Measurements from ENCODE around the gene CHD2. TPM values are rescaled to one million over a fixed set of nuclear protein-coding genes. Genes with fewer than 3 reads are reported as not detected.

CHD2 gene
- total and polyA plus RNA-seq, 10 of the 15 experiments (the other 5 are each of a cell fraction or from before 2014, with no cell fraction given), result 38.1 to 94.7 (median 63.3) TPM

GRCh38 chr15:93057618-93058017 lies 157.5 kb downstream of the CHD2 start (continued):
- TF ChIP-seq BCLAF1 (IDR thresholded peaks at IDR 0.05) (no peak), CHD1 (IDR thresholded peaks at IDR 0.05; ENCODE audit: low read depth, low read length) (no peak)

- ChIA-PET SMC1A (ENCODE audit: uncharacterized antibody, unreplicated experiment) (interaction anchor here (1.2 kb wide), 1 partner anchor 33 kb away, joined by 3 read pairs; no protein-coding TSS in a partner anchor), RAD21 (ENCODE audit: unreplicated experiment) (no interaction called here), POLR2A (no interaction called here), CTCF (no interaction called here)
- DNase-seq (ENCODE audit: low read depth, low spot score) (no peak), FAIRE-seq (no peak), ATAC-seq (no peak)
- H3K4me3 ChIP-seq, result no peak overlapping the region
- H3K4me1 ChIP-seq (ENCODE audit: control insufficient read depth, insufficient read depth, low read length), result no peaks in the 10 kb centered on the region
- no peaks in the 10 kb centered on the region for H3K36me3 ChIP-seq (ENCODE audit: control insufficient read depth in 2 of 2, insufficient read depth in 2 of 2, low read length in 1 of 2)
- WGBS (ENCODE audit: insufficient coverage, insufficient replicate concordance, low lambda C conversion rate, missing lambda C conversion rate), result 3% methylated on average over 8 of the region's 8 CpGs
- no peaks in the 10 kb centered on the region; a peak in 2 of 4 replicates for H3K27me3 ChIP-seq (replicated peaks in 1 of 2; ENCODE audit: control insufficient read depth in 2 of 2, insufficient read depth in 2 of 2, low read length in 1 of 2)
- H4K20me1 ChIP-seq (ENCODE audit: control insufficient read depth, insufficient read depth), result no peaks in the 10 kb centered on the region
- H3K79me2 ChIP-seq (ENCODE audit: control insufficient read depth, insufficient read depth, low read length), result no peaks in the 10 kb centered on the region
- H3K9me3 ChIP-seq (replicated peaks; ENCODE audit: control insufficient read depth, insufficient read depth, low read length), result no peaks in the 10 kb centered on the region
- in situ Hi-C loops (cut with MboI) (no loop called here), intact Hi-C loops (cut with micrococcal nuclease; ENCODE audit: unreplicated experiment) (no loop called here)
- H3K9ac ChIP-seq (ENCODE audit: control insufficient read depth, insufficient read depth, low read length), result no peak overlapping the region
- no TSS peak for BruUV-seq (replicated peaks)
- H2AFZ ChIP-seq (ENCODE audit: control insufficient read depth, low read depth, low read length), result no peak overlapping the region
- TF ChIP-seq BCLAF1 (IDR thresholded peaks at IDR 0.05) (no peak), ELK1 (IDR thresholded peaks at IDR 0.05; ENCODE audit: low read depth, low read length) (no peak), NKRF (conservative IDR thresholded peaks at IDR 0.05) (no peak)
- no peak overlapping the region for H3K4me2 ChIP-seq (ENCODE audit: control insufficient read depth, insufficient read depth)
- H3K27ac ChIP-seq (ENCODE audit: control insufficient read depth, insufficient read depth), result no peak overlapping the region
Measured at GRCh38 chr15:93058128-93058527, 158.0 kb downstream of the CHD2 start.

Data from GM12878 (cell line).